ENCODE data around the gene FEV. TPM values are rescaled to one million over a fixed set of nuclear protein-coding genes. Genes with fewer than 3 reads are reported as not detected.

FEV gene
- total RNA-seq, 1 donor from 2014 or later: not detected

- no peak for TF ChIP-seq CTCF (IDR thresholded peaks at IDR 0.05)
- H3K36me3 ChIP-seq: no peaks in the 10 kb centered on the region
- H3K4me1 ChIP-seq: peaks cover 0 to 5% of the 10 kb centered on the region in 2 donors
- no peak overlapping the region for H3K27ac ChIP-seq
- intact Hi-C loops (cut with DNase I): no loop called here
- no peak overlapping the region for H3K4me3 ChIP-seq
- peaks cover 34% of the 10 kb centered on the region for H3K27me3 ChIP-seq
- H3K9me3 ChIP-seq: no peaks in the 10 kb centered on the region
- DNase-seq (ENCODE audit: low spot score in 2 of 2): no peak
These were observed 23.8 kb downstream of the FEV start for GRCh38 chr2:218961229-218961628.

- peaks cover 0 to 5% of the 10 kb centered on the region in 2 donors for H3K4me1 ChIP-seq
- H3K36me3 ChIP-seq: no peaks in the 10 kb centered on the region
- H3K27ac ChIP-seq: no peak overlapping the region
- no peak for TF ChIP-seq CTCF (IDR thresholded peaks at IDR 0.05)
- peaks cover 34% of the 10 kb centered on the region for H3K27me3 ChIP-seq
- no peak for DNase-seq (ENCODE audit: low spot score in 2 of 2)
- H3K9me3 ChIP-seq: no peaks in the 10 kb centered on the region
- intact Hi-C loops (cut with DNase I): no loop called here
- peak overlapping the region; percentile 4 to 16 for H3K4me3 ChIP-seq
These were observed 24.4 kb downstream of the FEV start for GRCh38 chr2:218960309-218961165.

GRCh38 chr2:218959761-218960308 is 25.1 kb downstream of the FEV start:
- Histone ChIP-seq H3K4me1 (peaks cover 0 to 5% of the 10 kb centered on the region in 2 donors), H3K9me3 (no peaks in the 10 kb centered on the region), H3K27ac (no peak overlapping the region), H3K4me3 (peak overlapping the region; percentile 54 to 61), H3K27me3 (peaks cover 34% of the 10 kb centered on the region), H3K36me3 (no peaks in the 10 kb centered on the region)
- intact Hi-C loops (cut with DNase I): no loop called here
- no peak for DNase-seq (ENCODE audit: low spot score in 2 of 2)
- no peak for TF ChIP-seq CTCF (IDR thresholded peaks at IDR 0.05)

GRCh38 chr2:218959141-218959731 is 25.7 kb downstream of the FEV start, which contains the start of gene CDK5R2:
CDK5R2 (plus strand) TSS chr2:218959666; CDS start chr2:218959821, 155 bp downstream.
- H3K27me3 ChIP-seq: peaks cover 34% of the 10 kb centered on the region
- TF ChIP-seq CTCF (IDR thresholded peaks at IDR 0.05): no peak
- no peak within 1 kb of the TSS for H3K27ac ChIP-seq
- peaks cover 0 to 5% of the 10 kb centered on the region in 2 donors for H3K4me1 ChIP-seq
- no peak for DNase-seq (ENCODE audit: low spot score in 2 of 2)
- no peaks in the 10 kb centered on the region for H3K9me3 ChIP-seq
- H3K4me3 ChIP-seq: peak within 1 kb of the TSS; percentile 54 to 61
- H3K36me3 ChIP-seq: no peaks in the 10 kb centered on the region
- intact Hi-C loops (cut with DNase I): no loop called here

GRCh38 chr2:218958276-218958675 is 26.7 kb downstream of the FEV start:
- TF ChIP-seq CTCF (IDR thresholded peaks at IDR 0.05): no peak
- Histone ChIP-seq H3K4me3 (no peak overlapping the region), H3K36me3 (no peaks in the 10 kb centered on the region), H3K4me1 (peaks cover 0 to 5% of the 10 kb centered on the region in 2 donors), H3K27me3 (peaks cover 34% of the 10 kb centered on the region), H3K9me3 (no peaks in the 10 kb centered on the region), H3K27ac (no peak overlapping the region)
- no peak for DNase-seq (ENCODE audit: low spot score in 2 of 2)
- intact Hi-C loops (cut with DNase I): no loop called here

Data from ascending aorta (tissue), 2 donors.